NCI-H524 treated with DMSO at 0.1 percent for 48 hours (cell line): Measurements from ENCODE around the gene SEC22B.
"Not testable (repeated sequence)": the region's sequence is repeated elsewhere in the genome, so short reads cannot be mapped to it uniquely, and the experiment has no call there.

ENCODE experiments used
- DNase-seq: peaks from one replicate; lab custom pipeline; 2025; lab: John Stamatoyannopoulos, UW

Gene SEC22B

DNA sequence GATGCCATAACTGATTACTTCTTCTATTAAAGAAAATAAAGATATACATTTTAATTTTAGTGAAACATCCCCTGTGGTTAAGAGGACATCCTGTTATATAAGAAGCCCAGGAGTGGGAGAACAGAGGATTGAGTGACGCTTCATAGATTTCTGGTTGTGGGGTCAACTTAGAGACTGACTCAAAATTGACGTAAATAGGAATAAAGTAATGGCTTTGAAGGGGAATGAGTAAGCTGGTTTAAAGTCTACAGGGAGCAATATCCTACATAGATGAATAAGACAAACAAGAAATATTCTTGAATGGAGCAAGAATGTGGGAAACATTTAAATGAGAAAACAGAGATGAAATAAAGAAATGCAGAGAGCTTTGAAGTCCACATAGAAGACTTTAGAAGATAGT is 60.2 kb downstream of the SEC22B start:
- not testable (repeated sequence) for DNase-seq

DNA sequence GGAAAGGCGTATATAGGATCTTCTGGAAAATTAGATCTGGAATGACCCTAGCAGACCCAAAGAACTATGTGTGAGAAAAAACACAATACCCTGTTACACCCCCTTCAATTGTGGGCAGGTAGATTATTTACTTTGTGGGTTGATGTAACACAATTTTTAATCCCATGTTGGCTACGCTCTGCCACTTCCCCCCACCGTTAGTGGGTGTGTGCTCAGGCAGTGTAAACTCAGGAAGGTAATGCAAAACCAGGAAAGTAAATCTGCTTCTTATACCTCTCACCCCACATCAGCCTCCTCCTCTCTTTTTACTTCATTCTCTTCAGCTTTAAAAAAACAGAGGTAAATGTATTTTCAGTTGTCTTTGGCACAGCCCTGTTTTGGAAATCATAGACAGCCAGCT is 63.2 kb downstream of the SEC22B start:
- DNase-seq: not testable (repeated sequence)

DNA sequence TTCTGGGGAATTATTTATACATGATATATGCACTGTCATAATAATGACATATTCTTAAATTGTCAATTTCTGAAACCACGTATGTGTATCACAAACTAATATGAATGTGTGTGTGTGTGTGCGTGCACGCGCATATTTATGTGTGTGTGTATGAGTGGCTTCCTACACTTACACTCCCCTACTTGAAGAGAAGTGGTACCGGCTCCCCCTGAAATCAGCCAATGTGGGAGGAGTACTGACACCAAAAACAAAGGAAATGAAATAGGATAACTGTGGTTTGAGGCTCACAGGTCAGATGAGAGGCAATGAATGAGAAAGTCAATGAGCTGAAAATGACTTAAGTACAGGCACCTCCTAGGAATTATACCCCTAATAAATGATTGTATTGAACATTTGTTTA is 64.1 kb downstream of the SEC22B start:
- not testable (repeated sequence) for DNase-seq

GRCh38 chr1:120111771-120112170 is 64.5 kb downstream of the SEC22B start:
- DNase-seq: not testable (repeated sequence)

- DNase-seq: not testable (repeated sequence)
Measured at GRCh38 chr1:120111008-120111407, 65.3 kb downstream of the SEC22B start.

- not testable (repeated sequence) for DNase-seq
Measured at GRCh38 chr1:120109656-120110055, 66.7 kb downstream of the SEC22B start.

GRCh38 chr1:120109180-120109579 is 67.1 kb downstream of the SEC22B start:
- not testable (repeated sequence) for DNase-seq

- DNase-seq: not testable (repeated sequence)
Measured at GRCh38 chr1:120105288-120105687, 71.0 kb downstream of the SEC22B start.

- DNase-seq: not testable (repeated sequence)
Measured at GRCh38 chr1:120103768-120104167, 72.6 kb downstream of the SEC22B start.

DNA sequence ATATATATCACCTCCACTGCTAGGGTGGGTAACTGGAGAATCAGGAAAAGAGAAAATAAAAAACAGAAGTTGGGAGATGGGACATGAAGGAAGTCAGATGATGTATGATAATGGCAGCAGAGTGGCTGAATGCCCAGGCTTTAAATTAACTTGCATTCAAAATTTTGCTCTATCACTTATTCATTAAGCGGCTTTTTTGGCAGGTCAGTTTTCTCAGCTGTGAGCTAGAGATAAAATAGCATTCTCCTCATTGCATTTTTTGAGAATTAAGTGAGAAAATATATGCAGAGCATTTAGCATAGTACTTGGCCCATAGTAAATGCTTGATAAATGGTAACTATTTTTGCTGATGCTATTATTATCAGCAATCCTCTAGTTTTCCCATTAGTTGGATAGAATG is 74.7 kb downstream of the SEC22B start:
- not testable (repeated sequence) for DNase-seq
